HuH-7.5 (cell line): ENCODE results near the gene TROAP.
"Not testable (repeated sequence)": the region's sequence is repeated elsewhere in the genome, so short reads cannot be mapped to it uniquely, and the experiment has no call there.

Experiments used
- DNase-seq: peaks from one replicate; pipeline ENCODE4 v3.0.0; 2011; ENCODE audit warnings: low spot score

The TROAP gene

DNA sequence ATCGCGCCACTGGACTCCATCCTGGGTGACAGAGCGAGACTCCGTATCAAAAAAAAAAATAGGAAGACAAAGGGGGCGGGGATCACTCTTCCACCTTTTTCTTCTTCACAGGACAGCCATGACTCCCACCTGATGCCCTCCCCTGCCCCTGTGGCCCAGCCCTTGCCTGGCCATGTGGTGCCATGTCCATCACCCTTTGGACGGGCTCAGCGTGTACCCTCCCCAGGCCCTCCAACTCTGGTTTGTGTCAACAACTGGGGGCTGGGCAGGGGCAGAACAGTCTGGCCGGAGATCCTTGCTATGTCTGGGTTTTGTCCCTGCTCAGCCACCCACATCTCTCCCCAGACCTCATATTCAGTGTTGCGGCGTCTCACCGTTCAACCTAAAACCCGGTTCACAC, 5.8 kb downstream of the TROAP start:
- no peak for DNase-seq

DNA sequence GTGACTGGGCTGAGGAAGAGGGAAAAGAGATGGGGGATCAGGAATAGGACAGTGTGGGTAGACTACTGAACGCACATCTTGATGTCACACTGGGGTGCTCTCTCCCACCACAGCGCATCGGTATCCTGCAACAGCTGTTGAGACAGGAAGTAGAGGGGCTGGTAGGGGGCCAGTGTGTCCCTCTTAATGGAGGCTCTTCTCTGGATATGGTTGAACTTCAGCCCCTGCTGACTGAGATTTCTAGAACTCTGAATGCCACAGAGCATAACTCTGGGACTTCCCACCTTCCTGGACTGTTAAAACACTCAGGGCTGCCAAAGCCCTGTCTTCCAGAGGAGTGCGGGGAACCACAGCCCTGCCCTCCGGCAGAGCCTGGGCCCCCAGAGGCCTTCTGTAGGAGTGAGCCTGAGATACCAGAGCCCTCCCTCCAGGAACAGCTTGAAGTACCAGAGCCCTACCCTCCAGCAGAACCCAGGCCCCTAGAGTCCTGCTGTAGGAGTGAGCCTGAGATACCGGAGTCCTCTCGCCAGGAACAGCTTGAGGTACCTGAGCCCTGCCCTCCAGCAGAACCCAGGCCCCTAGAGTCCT, 7.1 kb downstream of the TROAP start:
- no peak for DNase-seq

DNA sequence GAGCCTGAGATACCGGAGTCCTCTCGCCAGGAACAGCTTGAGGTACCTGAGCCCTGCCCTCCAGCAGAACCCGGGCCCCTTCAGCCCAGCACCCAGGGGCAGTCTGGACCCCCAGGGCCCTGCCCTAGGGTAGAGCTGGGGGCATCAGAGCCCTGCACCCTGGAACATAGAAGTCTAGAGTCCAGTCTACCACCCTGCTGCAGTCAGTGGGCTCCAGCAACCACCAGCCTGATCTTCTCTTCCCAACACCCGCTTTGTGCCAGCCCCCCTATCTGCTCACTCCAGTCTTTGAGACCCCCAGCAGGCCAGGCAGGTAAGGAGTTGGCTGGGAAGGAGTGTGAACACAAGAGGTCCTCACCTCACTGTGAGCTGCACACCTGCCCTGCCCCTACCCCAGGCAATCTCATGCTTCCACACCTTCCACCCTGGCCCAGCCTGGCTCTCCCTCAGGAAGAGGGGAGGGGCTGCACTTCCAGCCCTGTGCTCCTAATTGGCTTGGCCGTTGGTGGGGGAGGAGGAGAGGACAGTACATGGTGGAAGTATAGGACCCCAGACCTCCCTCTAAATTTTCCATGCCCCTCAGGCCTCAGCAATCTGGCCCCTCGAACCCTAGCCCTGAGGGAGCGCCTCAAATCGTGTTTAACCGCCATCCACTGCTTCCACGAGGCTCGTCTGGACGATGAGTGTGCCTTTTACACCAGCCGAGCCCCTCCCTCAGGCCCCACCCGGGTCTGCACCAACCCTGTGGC, 7.8 kb downstream of the TROAP start:
- no peak for DNase-seq

DNA sequence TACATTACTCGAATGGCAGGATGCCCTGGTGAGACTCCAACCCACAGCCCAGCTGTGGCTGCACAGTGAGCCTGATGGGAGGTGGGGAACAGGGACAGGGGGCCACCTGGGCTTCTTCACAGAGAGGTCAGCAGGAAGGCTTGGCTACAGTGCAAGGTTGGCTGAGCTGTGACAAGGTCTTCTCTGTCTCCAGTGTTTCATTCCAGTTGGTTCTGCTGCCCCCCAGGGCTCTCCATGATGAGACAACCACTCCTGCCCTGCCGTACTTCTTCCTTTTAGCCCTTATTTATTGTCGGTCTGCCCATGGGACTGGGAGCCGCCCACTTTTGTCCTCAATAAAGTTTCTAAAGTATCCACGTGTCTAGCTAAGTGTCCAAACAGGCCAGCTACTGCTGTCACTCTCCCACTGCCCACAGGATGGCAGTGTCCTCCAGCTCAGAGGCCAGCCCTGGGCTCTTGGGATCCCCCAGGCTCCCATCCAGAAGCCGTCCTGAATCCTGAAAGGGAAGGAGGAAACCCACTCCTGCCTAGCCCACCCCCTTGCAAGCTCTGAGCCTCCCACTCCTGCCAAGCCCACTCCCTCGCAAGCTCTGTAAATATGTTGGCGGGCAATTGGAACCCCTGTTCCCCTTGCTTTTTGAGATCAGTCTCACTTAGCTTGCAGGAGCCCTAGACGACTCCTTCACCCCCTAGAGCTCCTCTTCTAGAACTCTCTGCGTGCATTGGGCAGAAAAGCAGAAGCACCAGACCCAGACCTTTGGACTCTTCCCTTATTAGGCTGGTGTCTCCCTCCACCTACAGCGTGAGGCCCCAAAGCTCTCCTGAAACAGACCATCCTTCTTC, 8.5 kb downstream of the TROAP start:
- DNase-seq: peak; percentile 96

DNA sequence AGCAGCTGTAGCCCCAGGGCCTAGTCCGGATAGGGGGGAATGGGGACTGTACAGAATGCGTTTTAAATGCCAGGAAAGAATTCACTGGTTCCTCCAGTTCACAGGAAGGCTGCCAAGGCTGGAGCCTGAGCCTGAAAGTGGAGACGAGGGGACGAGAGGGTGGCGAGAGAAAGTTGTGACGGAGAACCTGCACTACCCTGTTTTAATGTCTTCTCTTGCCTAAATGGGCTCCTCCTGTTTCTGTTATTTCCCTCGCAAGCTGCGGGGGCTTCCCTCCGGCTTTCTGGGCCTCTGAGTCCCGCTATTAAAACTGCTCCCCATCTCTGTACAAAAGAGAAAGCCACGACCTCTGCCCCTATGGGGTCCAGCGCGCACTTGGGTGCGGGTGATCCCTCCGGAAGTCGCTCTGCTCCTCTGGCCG, 9.4 kb downstream of the TROAP start:
- DNase-seq: no peak

DNA sequence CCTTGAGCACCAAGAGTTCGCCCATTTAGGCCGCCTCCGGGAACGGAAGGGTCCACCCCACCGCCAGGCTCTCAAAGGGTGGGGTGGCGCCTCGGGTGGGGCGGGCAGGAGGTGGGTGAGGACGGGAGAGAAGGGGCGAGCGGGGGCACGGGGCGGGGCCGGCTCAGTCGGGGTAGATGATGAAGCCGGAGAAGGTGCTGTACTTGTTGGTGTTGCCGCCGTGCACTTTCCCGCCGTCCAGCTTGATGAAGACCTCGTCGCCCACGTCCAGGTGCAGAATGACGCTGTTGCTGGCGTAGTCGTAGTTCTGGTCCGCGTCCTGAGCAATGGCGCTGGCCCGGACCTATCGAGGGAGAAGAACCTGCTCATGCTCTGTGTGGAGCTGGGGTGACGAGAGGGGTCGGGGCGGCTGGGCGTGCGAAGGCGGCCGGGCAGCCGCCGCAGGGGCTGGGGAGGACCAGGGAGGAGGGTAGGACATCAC, 9.9 kb downstream of the TROAP start:
- no peak for DNase-seq

DNA sequence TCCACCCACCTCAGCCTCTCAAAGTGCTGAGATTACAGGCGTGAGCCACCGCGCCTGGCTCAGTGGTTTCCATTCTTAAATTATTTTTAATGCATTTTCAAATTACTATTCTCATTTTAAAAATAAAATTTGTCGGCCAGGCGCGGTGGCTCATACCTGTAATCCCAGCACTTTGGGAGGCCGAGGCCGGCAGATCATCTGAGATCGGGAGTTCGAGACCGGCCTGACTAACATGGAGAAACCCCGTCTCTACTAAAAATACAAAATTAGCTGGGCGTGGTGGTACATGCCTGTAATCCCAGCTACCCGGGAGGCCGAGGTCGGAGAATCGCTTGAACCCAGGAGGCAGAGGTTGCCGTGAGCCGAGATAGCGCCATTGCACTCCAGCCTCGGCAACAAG, 10.7 kb downstream of the TROAP start:
- not testable (repeated sequence) for DNase-seq

DNA sequence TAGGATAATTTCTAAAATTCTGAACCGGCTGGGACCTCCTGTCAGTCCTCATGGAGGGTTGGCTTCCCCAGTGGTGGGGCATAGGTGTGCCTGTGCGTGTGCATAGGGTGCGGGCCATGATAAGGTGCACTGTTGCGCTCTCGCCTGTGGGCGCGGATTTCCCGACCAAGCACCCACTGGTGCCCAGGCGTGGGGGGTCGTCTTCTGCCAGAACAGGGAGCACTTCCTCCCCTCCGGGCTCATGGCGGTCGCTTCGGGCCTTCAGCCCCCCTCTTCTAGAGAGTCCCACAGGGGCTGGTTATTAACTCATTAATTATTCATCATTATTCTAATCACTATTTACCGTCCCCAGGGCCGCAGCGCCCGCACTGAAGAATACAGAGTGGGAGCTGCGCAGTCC, 11.2 kb downstream of the TROAP start:
- no peak for DNase-seq

DNA sequence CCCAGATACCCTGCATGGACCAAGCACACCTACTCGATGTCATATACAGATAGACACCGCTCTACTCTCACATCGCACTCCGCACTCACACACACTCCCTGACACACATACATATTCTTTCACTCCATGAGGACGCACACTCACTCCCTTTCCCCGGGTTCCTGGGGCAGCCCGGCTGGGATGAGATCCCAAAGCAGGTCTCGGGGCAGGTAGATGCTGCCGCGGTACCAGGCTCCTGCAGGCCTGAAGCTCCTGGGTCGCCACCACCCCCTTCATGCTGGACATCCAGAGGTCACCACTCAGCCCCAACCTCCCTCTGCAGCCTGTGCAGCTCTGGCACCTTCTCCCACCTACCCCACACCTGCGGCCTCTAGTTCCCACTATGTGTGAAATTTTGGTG, 11.6 kb downstream of the TROAP start:
- DNase-seq: no peak

DNA sequence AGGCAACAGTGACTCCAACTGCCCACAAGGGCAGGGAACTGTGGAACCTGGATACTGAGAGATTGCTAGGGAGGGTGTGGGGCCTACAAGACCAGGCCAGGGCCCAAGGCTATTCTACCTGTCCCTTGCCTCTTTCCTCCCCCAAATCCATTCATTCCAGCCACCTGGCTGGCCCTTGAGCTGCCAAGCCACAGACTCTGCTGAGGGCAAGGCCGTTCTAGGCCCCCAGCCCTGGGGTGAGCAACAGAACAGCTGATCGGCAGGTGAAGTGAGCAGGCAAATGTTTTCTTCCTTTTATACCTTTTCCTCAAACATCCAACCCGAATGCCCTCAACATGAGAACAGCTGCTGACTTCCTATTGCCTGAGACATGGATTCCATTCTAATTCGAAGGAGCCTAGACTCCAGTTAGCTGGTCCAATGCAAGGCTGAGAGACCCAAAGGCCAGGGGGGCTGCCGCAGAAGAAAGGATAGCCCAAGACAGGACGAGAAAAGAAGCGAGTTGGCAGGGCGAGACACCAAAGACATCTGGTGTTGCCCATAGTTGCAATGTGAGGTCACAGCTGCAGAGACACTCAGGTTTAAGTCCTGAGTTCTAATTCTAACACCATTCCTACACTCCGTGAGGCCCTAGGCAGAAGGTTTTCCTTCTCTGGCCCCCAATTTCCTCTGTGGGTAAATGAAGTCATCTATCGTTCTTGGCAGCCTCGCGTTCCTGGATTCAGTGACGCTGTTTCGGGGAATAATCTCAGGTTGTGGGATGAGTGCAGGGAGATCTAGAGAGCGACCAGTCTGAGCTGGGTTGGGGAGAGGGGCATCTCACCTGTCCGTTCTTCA, 12.3 kb downstream of the TROAP start:
- DNase-seq: no peak

DNA sequence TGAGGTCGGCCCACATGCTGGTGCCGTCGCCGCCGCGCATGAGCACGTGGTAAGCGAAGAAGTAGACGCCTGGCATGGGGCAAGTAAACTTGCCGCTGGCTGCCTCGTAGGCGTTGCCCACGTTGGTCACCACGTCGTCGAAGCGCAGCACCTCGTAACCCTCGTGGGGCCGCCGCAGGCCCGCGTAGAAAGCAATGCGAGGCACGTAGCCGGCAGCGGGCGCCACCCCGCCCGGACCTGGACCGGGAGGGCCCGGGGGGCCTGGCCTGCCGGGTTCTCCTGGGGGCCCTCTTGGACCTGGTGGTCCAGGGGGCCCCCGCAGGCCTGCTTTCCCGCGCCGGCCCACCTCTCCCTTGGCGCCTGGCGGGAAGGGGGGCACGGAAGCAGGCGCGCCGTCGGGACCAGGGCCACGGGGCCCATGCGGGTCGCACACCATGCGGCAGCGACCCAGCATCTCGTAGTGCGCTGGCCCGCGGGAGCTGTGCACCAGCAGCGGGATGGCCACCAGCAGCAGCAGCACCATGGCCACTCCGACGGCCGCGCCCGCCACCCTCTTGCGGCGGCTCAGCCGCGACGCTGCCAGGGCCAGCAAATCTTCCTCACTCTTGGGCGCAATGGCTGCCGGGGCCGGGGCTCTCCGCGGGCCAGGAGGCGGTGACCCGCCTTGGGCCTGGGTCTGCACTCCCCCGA, 13.0 kb downstream of the TROAP start:
- DNase-seq: no peak

DNA sequence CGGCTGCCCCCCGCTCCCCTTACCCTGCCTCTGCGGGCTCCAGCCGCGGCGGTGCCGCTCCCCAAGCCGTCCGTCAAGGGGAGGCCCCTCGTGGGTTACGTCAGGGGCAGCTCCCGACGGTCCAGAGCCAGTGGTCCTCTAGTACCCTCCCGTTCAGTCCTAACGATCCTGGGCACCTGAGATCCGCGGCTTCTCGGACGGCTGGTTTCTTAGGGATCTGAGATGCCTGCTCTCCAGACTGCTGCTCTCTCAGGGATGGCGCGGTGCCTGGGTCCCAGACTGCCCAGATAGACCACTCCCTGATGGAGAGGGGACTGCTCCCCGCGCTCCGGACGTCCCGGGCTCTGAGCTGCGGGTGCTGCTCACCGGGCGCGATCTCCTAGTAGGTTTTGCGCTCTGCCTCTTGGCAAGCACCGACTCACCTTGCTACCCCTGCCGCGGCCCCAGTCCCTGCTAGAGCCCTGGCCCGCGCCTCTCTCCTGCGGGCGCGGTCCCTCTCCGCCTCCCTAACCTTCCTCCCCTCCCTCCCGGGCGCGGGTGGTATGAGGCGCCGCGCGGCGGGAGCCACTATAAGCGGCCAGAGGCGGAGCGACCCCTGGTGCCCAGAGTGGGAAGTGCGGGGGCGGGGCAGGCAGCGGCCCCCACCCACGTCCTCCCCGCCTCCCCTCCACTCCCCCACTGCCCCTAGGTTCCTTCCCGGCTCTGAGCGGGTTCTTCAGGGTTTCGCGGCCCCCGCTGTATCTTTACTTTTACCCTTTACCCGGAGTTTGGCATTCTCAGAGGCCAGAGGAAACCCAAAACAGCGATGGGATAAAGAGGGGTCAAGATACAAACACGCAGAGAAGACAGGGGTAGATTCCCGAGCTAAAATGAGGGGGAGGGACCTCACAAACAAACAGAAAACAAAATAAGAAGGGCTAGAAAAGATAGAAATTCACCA, 13.9 kb downstream of the TROAP start, which contains the start of gene C1QL4:
Gene C1QL4, minus strand, starts transcription at position 544 of the 940 bp plus-strand sequence. CDS start 711 bp downstream, outside the sequence.
- peak; percentile 98 for DNase-seq

DNA sequence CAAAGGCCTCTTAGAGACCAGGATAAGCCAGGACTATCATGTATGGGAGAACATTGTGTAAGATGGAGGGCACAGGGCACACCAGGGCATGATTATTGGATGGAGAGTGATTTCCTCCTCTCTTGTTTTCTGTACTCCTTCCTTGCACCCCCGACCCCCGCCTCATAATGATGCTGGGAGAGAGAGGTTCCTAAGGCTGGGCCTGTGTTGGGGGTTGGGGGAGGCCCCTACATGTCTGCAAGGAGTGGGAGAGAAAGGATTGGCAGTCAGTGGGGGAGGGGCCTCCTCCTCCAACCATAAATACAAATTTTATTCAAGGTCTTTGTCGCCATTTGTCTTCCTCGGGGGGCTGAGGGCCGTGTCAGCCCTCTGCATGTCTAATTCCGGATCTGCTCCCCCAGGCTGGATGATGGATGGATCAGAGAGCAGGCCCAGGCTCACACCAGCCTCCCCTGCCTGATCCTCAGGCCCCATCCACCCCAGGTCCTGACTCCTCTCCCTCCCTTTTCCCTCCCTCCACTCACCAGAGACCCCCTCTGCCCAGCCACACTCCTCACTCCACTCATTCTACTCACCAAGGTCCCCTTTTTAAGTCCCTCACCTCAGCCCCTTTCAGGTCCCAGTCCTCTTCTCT, 15.9 kb downstream of the TROAP start:
- DNase-seq: no peak

DNA sequence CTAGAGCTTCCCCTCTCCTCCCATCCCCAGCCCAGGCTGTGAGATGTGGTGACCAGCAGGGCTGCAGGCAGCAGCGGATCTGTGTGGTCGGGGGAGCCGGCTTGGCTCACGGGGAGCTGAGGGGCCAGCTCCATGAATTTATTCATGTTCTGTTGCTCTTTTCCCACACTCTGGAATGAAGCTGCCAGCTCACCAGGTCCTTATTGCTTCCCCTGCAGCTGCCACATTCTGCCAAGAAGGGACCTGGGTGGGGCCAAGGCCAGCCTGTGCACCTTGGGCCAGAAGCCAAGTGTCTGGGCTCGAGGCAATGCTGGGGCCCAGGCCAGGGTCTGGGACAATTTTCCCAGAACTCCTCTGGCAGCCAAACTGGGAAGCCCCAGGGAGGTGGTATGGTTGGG, 16.4 kb downstream of the TROAP start:
- DNase-seq: no peak

DNA sequence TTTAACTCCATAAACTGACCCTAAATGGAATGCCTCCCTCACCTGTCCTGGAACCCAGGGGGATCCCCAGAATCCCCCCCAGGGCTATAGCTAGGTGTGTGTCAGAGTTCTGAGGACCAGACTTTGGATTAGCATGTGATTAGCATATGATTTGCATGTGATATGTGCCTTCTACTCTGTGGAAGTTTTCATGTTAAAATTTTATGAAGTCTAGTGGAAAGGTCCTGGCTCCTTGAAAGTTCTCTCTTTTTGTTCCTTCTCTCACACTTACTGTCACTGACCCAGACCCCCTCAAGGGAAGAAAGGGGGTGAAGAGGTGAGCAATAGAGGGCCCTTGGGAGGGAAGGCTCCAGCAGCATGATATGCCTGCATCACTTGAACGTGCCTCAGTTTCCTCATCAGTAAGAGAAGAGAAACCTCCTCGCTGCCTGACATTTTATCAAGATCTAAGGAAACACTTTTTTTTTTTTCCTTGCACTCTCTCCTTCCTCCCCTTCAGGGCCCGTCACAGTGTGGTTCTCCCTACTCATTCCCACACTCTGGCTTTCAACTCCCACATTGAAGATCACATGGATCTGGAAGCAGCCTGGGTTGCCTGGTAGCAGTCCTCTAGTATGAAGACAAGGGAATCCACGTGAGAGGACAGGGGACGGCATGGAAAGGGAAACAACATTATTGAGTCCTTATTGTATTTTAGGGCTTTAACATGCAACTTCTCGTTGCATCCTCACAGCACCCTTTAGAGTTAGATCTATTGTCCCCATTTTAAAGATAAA, 17.2 kb downstream of the TROAP start:
- no peak for DNase-seq

DNA sequence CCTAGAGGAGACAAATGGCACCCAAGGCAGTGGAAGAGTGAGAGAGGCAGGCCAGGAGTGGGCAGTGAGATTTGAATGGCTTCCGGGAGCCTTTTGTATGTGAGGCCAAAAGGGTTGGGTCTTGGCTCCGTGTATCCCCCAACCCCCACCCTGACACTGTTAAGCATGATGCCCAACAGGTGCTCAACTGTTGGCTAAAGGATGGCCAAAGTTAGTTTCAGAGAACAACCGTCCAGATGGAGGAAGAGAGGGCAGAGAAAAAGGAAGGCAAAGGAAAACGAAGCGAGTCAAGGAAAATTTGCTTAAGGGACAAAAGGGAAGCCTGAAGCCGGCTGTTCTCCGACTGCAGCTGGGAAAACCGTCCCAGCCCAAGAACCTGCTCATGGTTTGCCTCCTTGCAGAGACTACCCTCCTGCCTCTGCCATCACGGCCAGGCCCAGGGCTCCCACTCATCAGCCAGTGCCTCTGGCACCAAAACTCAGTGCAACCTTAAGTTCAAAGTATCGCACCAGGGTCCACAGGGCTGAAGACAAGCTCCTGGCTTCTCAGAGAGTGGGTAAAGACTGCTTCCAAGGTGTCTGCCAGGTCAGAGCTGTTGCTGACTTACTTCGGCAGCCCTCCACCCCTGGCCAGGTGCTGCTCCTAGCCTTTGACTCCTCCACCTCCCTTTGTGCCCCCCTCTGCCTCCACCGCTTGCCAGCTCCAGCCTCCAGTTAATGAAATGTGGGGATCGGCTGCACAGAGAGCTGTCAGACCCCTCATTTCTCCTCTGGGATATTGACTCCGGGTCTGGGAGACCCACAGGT, 18.1 kb downstream of the TROAP start:
- DNase-seq: no peak

DNA sequence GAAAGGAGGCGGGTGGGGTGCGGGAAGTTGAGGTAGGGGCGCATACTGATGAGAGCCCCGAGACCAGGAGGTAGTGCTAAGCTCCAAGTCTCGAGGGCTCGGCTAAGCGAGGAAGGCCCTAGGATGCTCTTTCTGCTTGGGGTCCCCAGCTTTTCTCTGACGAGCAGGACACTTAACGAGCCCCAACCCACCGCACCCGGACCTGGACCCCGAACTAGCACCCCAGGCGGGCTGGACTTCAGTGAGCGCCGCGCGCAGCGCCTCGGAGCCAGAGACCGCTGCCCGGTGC, 18.7 kb downstream of the TROAP start:
- DNase-seq: no peak
